ENCODE data around the gene PDE4B.

GRCh38 chr1:65820983-65821382, 28.3 kb downstream of the PDE4B start:
- TF ChIP-seq CTCF (IDR thresholded peaks at IDR 0.05): no peak
- TF ChIP-seq POLR2A (IDR thresholded peaks at IDR 0.05): no peak

Measured in heart left ventricle (tissue), 13 donors.